Glomerular visceral epithelial cell (primary cell): ENCODE measurements around the gene FDX1.
A peak's percentile ranks its signal among the peaks of the same experiment; 100 is the strongest.

Experiments
- DNase-seq: peaks from one replicate; pipeline ENCODE4 v3.0.0-alpha.2; 2016; ENCODE audit errors: extremely low spot score

FDX1 gene

DNA sequence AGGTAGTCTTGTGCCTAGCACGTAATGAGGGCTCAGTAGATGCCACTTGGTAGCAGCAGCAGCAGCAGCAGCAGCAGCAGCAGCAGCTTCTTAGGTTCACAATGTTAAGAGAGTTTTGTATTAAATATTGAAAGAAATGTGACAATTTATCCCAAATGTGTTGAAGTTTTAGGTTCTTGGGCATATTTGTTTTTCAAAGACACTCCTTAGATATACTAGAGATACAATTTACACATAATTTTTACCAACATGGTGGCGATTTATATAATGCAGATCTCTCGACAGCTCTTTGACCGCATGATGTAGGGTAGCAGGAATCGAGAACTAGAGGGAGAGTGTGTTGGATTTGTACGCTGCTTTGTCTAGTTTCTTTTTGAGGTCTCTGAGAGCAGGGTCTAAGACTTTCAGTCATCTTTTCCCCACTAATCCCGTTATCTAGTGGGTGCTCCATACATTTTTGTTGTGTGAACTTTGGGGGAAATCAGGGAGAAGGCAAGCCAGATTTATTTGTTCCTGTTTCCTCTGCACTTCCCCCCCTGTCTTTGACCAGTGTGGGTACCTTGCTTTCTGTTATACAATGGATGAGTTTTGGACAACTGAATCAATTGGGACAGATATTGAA is 1.4 kb downstream of the FDX1 start:
- DNase-seq, result no peak

DNA sequence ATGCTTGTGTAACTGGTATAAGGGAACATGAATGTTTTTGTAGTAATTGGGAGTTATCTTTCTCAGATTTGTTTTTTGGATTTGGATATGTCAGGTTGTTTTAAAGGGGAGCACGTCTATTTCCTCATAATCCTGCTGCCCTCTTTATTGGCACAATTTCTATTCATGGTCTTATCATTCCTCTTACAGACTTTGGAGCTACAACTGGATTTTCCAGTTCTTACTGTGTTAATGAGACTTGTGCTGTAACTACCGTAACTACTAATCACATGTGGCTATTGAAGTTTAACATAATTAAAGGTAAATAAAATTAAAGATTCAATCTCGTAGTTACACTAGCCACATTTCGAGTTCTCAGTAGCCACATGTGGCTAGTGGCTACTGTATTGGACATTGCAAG is 1.9 kb downstream of the FDX1 start:
- DNase-seq, result no peak

DNA sequence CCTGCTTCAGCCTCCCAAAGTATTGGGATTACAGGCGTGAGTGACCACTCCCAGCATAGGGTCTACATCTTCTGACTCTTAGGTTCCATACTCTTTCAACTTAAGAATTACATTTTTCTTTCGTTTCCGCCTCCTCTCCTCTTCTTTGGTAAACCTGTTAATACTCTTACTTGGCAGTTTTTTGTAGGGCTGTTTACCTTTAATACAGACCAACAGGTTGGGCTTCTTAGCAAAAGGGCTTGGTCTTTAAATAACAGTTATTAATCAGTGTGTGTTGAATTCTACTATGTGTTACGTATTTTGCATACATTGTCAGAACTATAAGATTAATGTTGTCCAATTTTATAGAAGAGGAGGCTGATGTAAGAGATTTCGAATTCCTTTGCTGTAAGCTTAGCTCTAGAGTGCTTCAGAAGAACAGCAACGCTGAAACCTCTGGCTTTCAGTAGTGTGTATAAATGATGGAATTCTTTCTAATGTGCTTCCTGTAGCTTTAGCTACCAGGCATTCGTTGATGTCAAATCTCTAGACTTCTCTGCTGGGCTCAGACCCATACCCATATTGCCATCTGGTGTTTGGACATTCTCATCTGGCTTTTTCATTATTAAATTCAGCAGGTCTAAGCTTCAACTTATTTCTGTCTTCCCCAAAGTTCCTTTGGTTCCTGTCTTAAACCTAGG is 3.1 kb downstream of the FDX1 start:
- no peak for DNase-seq

DNA sequence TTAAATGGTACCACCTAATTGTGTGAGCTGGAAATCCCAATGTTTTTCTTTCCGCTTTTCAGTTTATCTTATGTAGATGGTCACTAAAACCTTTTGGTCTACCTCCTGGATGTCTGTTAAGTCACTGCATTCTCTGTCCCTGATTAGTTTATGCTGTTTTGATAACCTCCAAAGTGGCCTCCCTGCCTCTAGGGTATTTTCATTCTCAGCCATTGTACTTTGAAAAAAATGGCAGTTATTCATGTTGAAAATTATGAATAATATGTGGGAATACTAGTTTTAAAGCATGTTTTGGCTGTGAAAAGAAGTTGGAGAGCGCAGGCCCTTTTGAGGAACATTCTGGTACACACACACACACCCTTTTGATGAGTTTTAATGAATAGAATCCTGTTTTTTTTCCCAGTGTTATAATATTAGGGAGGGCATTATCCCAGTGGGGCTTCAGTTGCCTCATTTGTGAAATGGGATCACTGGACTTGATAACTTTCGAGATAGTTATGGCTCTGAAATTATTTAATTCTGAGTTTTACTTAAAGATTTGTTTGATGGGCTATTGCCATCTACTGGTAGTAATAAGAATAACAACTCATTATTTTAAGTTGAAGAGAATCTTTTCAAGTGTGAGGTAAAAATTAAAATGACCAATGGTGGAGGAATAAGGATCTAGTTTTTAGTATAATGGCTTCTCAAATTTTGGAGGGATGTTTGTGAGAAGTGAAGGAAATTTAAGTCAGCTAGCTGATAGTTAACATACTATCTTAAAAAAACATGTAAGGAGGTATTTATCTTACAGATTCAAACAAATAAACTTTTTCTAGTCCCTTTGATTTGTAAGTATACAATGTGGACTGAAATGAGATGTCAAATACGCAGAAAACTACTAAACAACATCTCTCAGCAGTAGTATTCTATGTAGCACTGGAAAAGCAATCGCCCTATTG is 3.9 kb downstream of the FDX1 start:
- peak; percentile 25 for DNase-seq

DNA sequence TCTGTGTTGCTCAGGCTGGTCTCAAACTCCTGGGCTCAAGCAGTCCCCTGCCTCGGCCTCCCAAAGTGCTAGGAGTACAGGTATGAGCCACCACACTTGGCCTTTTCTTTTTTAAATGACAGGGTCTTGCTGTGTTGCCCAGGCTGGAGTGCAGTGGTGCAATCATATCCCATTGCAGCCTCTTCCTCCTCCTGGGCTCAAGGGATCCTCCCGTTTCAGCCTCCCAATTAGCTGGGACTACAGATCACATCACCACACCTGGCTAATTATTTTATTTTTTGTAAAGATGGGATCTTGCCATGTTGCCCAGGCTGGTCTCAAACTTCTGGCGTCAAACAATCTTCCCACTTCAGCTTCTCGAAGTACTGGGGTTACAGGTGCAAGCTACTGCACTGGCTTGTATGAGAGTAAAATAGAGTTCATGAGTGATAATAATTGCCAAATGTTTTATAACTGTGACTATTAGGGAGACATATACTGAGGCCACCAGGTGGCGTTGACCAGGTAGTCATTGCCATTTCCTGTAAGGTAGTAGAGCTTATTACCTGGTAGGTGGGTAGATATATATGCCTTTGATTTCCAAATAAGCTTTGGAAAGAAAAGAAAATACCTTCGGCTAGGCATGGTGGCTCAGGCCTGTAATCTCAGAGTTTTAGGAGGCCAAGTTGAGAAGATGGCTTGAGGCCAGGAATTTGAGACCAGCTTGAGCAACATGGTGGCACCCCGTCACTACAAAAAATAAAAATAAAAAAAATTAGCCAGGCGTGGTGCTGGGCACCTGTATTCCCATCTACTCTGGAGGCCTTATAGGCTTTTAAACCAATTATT is 5.4 kb downstream of the FDX1 start:
- peak; percentile 44 for DNase-seq

DNA sequence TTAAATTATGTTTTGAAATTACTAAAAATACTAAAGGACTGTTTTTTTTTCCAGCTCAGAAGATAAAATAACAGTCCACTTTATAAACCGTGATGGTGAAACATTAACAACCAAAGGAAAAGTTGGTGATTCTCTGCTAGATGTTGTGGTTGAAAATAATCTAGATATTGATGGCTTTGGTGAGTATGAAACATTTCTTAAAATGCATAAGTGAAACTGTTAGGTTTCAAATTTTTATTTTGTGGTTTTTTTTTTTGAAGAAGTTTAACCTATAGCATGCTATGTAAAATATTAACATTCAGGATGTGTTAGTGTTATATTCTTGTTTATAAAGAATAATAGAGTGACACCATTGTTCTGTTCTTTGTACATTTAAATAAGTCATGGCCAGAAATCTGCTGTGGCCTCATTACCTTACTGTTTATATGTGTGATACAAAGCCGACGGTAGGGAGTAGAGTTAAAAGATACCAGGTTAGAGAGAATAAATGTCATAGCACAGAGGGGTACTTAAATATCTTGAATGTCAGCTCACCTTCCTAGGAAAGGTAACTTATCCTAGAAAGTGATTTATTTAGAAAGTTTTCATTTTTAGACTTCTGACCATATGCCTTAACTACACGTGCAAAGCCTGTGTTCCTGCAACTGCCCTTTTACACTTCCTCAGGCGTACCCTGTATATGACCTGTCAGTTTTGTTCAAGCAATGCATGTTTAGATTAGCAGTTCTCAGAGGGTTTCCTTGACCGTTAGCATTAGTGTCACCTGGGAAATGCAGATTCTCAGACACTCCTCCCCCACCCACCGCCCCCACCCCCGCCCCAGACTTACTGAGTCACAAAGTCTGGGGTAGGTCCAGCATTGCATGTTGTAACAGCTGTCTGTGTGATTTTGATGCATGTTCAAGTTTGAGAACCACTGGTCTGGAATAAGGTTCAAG is 6.3 kb downstream of the FDX1 start:
- DNase-seq, result no peak

DNA sequence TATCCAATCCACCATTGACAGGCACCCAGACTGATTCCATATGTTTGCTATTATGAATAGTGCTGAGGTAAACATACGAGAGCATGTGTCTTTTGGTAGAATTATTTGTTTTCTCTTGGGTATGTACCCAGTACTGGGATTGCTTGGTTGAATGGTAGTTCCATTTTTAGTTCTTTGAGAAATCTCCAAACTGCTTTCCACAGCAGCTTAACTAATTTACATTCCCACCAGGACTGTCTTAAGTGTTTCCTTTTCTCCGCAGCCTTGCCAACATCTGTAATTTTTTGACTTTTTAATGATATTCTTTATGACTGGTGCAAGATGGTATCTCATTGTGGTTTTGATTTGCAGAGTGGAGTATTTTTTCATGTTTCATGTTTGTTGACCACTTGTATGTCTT is 8.3 kb downstream of the FDX1 start:
- no peak for DNase-seq

DNA sequence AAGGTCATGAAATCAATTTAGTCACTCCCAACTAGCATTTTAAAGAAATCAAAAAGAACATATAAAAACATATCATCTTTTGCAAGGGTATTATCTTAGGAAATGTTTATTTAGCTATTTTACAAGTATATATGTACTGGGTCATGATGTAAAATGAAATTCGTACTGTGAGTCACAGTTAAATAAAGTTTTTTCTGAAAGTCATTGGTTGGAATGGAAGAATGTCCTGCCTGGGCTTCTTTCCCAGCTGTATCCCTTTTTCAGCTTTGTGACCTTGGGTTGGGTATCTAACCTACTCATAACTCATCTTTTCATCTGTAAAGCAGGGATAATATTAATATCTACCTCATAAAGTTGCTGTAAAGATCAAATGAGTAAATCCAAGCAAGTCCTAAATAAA is 15.7 kb downstream of the FDX1 start:
- DNase-seq, result no peak

DNA sequence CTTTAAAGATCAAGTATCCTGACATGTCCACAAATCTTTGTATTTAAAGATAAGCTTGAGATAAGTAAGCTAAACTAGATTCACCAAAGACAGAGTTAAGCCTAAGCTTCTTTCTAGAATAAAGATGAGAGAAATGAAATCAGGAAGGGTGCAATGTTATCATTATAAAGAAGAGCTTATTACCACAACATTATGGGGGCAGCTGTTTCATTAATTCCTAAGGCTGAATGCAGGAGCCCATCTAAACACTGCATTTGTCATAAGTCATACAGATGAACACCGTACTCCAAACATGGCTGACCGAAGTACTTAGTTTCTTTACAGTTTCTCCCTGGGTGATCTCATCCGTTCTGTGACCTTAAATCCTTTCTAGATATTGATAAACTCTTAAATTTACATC is 16.3 kb downstream of the FDX1 start:
- DNase-seq, result no peak

DNA sequence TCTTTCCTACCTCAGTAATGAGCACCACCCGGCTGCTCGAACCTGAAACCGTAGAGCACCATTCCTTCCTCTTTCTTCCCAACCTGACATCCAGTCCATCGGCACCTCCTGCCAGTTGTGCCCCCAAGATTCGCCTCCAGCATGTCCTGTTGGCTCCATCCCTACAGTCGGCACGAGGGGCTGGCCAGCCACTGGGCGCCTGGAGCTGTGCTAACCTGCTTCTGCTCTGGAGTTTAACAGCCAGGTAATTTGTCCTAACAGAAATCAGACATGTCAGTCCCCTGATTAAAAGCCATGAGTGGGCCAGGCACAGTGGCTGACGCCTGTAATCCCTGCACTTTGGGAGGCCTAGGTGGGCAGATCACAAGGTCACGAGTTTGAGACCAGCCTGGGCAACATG is 16.8 kb downstream of the FDX1 start:
- no peak for DNase-seq

DNA sequence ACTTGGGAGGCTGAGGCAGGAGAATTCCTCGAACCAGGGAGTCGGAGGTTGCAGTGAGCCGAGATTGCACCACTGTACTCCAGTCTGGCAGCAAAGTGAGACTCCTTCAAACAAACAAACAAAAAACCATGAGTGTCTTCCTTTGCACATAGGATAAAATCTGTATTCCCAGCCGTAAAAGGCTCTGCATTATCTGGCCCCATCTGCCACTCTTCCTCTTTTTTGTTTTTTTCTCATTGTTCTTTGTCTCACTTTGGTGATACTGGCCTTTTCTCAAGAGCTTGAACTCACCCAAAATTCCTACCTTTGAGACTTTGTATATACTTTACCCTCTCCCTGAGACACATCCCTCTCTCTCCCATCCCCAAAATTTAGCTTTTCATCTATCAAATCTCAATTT is 17.6 kb downstream of the FDX1 start:
- DNase-seq, result no peak

DNA sequence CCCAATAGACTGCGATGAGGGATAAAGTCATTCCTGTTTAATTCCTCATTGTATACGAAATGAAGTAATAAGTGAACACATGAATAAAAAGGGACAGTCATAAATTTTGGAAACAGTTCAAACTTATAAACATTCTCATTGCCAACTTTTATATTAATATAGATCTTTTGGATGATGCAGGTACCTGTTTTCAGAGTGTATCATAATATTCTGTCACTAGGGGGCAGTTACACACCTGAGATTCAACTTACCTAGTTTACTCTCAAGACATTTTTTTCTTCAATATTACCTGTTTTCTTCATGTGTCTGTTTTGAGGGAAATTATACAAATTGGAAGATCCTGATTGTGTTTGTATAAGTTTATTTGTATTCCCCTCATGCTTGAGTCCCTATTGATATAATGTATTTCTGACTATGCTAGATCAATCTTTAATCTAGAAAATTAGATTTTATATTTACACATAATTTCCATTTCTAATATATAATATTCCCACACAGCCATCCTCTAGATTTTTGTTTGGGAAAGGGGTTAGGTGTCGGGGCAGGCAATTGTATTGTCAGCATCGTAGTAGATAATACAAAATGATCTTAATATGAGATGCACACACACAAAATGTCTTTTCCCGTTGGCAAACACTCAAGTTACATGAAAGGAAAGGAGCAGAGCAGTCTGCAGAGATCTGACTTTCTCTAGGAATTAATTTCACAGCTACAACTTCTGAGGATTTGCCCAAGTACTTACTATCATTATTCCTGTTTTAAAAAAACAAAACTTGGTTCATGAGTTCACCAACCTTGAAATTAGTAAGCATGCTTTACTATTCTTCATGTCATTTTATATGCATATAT is 18.4 kb downstream of the FDX1 start:
- DNase-seq, result no peak

DNA sequence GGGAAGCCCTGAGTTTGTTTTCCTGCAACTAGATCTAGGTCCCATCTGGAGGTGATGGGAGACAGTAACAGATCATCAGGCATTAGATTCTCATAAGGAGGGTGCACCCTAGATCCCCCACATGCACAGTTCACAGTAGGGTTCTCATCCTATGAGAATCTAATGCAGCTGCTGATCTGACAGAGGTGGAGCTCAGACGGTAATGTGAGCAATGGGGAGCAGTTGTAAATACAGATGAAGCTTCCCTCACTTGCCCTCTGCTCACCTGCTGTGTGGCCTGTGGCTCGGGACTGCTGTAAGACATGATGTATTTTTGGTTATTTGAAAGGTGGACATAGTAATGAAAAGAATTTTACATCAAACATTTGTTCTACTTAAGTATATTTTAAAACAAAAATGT is 20.5 kb downstream of the FDX1 start:
- DNase-seq, result no peak

DNA sequence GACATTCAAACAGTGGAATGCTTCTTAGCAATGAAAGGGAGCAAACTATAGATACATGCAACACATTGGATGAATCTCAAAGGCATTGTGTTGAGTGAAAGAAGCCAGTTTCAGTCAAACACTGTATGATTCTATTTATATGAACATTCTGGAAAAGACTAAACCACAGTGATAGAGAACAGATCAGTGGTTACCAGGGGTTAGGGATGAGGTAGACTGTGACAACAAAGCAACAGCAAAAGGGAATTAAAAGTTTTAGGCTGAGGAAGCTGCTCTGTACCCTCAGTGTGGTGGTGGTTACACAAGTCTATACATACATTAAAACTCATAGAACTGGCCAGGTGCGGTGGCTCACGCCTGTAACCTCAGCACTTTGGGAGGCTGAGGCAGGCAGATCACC is 23.0 kb downstream of the FDX1 start:
- DNase-seq, result no peak

DNA sequence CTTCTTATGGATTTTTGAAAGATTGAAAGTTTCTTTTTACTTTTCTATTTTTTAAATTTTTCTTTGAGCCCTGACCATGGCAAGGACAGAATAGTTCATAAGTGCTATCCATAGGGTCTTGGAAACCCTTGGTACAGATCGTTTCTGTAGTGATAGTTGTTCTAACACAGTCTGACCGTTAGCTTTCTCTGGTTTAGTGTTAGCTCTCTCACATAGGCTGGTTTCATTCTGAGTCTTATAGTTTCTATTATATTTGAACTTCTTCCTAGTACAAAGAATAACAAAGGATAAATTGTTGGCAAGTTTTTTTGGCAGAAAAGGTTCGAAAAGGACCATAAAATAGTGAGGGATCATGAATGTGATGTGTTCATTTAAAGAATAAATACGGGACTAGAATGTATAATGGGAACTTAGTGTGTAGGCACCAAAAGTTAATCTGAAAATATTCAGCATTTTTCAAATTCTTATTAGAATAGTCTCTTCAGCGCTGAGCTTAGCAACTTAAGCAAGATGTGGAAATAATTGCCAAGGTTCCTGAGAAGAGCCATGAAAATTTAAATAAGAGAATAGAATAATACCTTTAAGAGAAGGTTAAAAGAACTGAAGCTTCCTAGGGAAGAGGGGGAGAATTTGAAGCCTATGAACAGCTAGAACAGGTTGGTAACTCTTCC is 24.1 kb downstream of the FDX1 start:
- no peak for DNase-seq

DNA sequence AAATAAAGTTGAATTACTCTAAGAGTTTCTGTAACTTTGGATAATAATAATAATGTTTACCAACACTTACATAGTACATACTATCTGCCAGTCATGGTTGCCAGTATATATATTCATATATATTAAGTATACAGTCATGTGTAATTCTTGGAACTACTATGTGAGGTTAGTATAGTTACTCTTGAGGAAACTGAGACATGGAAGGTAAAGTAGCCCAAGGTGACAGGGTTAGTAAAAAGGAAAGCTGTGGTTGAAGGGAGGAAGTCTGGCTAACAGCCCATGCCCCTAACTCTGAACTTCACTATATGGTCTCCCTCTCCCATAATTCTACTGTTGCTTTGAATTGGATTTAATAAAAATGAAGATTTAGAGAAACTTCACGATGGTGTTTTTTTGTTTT is 24.9 kb downstream of the FDX1 start:
- DNase-seq, result no peak

DNA sequence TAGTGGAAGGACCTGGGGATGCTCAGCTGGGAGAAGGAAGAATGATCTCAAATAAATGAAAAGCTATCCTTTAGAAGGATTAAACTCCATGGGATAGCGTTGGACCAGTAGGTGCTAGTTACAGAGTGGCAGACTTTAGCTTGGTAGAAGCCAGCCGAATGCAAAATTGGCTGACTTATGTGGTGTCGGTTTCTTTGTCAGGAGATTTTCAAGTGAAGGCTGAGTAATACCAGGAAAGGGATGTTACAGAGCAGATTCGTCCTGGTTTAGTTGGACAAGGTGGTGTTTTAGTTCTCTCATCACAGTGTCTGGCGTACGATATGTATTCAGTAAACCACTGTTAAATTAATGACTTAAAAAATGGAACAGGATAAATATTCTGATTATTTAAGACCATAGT is 26.0 kb downstream of the FDX1 start:
- DNase-seq, result no peak

DNA sequence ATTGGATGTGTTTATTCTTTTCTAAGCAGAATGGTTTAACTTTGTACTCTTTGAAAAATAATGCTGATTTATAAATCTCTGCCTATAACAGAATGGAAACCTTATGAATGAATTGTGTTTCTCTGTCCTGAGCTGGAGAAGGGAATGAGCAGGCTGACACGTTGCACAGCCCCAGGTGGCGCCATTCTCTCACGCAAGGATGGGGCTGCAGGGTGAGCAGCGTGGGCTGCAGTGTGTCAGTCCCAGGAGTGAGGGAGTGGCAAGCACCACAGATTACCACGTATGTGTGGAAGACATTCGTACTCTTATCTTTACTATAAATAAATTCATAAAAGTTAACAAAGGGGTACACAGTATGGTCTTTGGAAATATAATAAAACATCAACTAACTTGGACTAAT is 33.4 kb downstream of the FDX1 start:
- peak; percentile 9 for DNase-seq

DNA sequence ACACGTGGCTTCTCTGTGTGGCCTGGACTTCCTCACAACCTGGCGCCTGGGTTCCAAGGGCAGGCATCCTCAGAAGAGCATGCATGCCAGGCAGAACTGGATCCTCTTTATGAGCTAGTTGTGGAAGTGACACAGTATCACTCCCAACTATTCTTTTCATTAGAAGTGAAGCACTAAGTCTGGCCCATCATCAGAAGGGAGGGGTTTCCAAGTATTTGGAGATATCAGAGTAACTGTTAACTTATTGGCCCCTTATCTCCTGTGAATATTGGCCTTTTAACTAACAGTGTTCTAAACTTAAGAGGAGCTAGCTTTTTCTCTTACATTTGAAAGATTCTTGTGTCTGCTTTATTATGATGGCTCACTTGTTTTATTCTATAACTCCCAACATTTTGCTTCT is 35.5 kb downstream of the FDX1 start:
- DNase-seq, result no peak
